ENCODE data around the gene ANKRD20A1. TPM values are rescaled to one million over a fixed set of nuclear protein-coding genes. Genes with fewer than 3 reads are reported as not detected.
A peak's percentile ranks its signal among the peaks of the same experiment; 100 is the strongest.
"Not testable (repeated sequence)": the region's sequence is repeated elsewhere in the genome, so short reads cannot be mapped to it uniquely, and the experiment has no call there.

ANKRD20A1 gene
- 1 to 10 TPM; 1.4 to 2.9 (median 1.6) TPM for total RNA-seq
- 0.99 TPM for total RNA-seq (2013)

GRCh38 chr9:67858871-67859270 is at the start of gene ANKRD20A1:
TSS of gene ANKRD20A1 (plus strand) at chr9:67858931. CDS start at chr9:67859427, 496 bp downstream.
- ATAC-seq; DNase-seq; H3K27me3 ChIP-seq (ENCODE audit: control insufficient read depth, insufficient read depth, low read length); H3K27ac ChIP-seq (ENCODE audit: low read length); H3K27ac Mint-ChIP-seq; H3K4me1 Mint-ChIP-seq; H3K4me3 ChIP-seq (ENCODE audit: low read length); H3K9me3 Mint-ChIP-seq; H3K36me3 Mint-ChIP-seq; H3K9me3 ChIP-seq (ENCODE audit: control insufficient read depth, insufficient read depth, low read length); H3K36me3 ChIP-seq (ENCODE audit: control insufficient read depth, insufficient read depth, low read length); H3K27me3 Mint-ChIP-seq (ENCODE audit: low read depth in 2 of 2); H3K4me1 ChIP-seq (ENCODE audit: control insufficient read depth, insufficient read depth, low read length); intact Hi-C loops (cut with micrococcal nuclease): not testable (repeated sequence)
- peak within 1 kb of the TSS; percentile 58 for H3K4me3 Mint-ChIP-seq
- no CpG with 5 or more reads among the region's 41 CpGs for WGBS (ENCODE audit: insufficient coverage)

GRCh38 chr9:67832088-67832487 is 26.6 kb upstream of the ANKRD20A1 start:
- H3K27me3 Mint-ChIP-seq (ENCODE audit: low read depth in 2 of 2); H3K36me3 ChIP-seq (ENCODE audit: control insufficient read depth, insufficient read depth, low read length); H3K4me1 Mint-ChIP-seq; H3K27me3 ChIP-seq (ENCODE audit: control insufficient read depth, insufficient read depth, low read length); H3K27ac ChIP-seq (ENCODE audit: low read length); H3K4me3 Mint-ChIP-seq; ATAC-seq; H3K4me1 ChIP-seq (ENCODE audit: control insufficient read depth, insufficient read depth, low read length); H3K9me3 ChIP-seq (ENCODE audit: control insufficient read depth, insufficient read depth, low read length); intact Hi-C loops (cut with micrococcal nuclease); H3K4me3 ChIP-seq (ENCODE audit: low read length); H3K9me3 Mint-ChIP-seq; H3K27ac Mint-ChIP-seq; H3K36me3 Mint-ChIP-seq: not testable (repeated sequence)
- DNase-seq: peak in 1 of 2 donors; percentile 10
- WGBS (ENCODE audit: insufficient coverage): 45% methylated on average over 1 of the region's 11 CpGs
